GM13977 (cell line): ENCODE results near the gene FAM171A2.

Source experiments
- DNase-seq: peaks from one replicate; pipeline ENCODE4 v3.0.0; 2012; ENCODE audit warnings: low spot score
- CTCF ChIP-seq: IDR thresholded peaks from 2 replicates; pipeline ENCODE4 v1.5.1; 2012; ENCODE audit warnings: mild to moderate bottlenecking, control low read depth; ENCODE audit not compliant: insufficient read depth; ENCODE audit errors: extremely low read depth, missing control alignments
- in situ Hi-C: fragments of 300-500 bp; cut with MboI; formaldehyde crosslinking; loops from one replicate; pipeline ENCODE4 v1.12.0; 2022; ENCODE audit warnings: low sequenced_read_pairs, low pct_unique_long_range_greater_than_20kb, mixed read lengths, inconsistent platforms; ENCODE audit not compliant: unreplicated experiment

Gene FAM171A2

GRCh38 chr17:44363613-44364159, at the start of gene FAM171A2:
FAM171A2 (minus strand) TSS chr17:44363853; CDS start chr17:44363714, 139 bp downstream.
- peak; percentile 87 for TF ChIP-seq CTCF
- peak; percentile 95 for DNase-seq
- in situ Hi-C loops, result no loop called here

GRCh38 chr17:44409309-44410028, 45.8 kb upstream of the FAM171A2 start:
- in situ Hi-C loops, result loop anchor here (10.0 kb wide), 1 partner anchor 115 kb away; no protein-coding TSS in a partner anchor
- DNase-seq, result no peak
- TF ChIP-seq CTCF, result peak; percentile 10

GRCh38 chr17:44408786-44409185, 45.1 kb upstream of the FAM171A2 start:
- in situ Hi-C loops, result loop anchor here (10.0 kb wide), 1 partner anchor 116 kb away; no protein-coding TSS in a partner anchor
- TF ChIP-seq CTCF, result no peak
- peak; percentile 29 for DNase-seq

GRCh38 chr17:44402564-44403172, 39.0 kb upstream of the FAM171A2 start:
- TF ChIP-seq CTCF, result no peak
- in situ Hi-C loops, result loop anchor here (10.0 kb wide), 1 partner anchor 122 kb away; no protein-coding TSS in a partner anchor
- peak; percentile 34 for DNase-seq

GRCh38 chr17:44400226-44400847, 36.7 kb upstream of the FAM171A2 start:
- peak; percentile 56 for TF ChIP-seq CTCF
- in situ Hi-C loops, result loop anchor here (10.0 kb wide), 1 partner anchor 124 kb away; no protein-coding TSS in a partner anchor
- DNase-seq, result no peak

GRCh38 chr17:44398692-44399691, 35.3 kb upstream of the FAM171A2 start:
- no peak for TF ChIP-seq CTCF
- DNase-seq, result no peak
- in situ Hi-C loops, result no loop called here
